IMR-90 (cell line): ENCODE measurements around the gene SLC38A11. TPM values are rescaled to one million over a fixed set of nuclear protein-coding genes. Genes with fewer than 3 reads are reported as not detected.

Experiments used
- ATAC-seq: fragments of 200-7000 bp; cut with Tn5 transposase; 2 replicates; pipeline ENCODE4 v1.9.1; 2020; ENCODE audit warnings: low read depth, mild to moderate bottlenecking, moderate library complexity
- BruUV-seq: library from RNA; stranded (reverse); fragments of 400-500 nt; replicated peaks from 2 replicates; lab custom pipeline; 2021; lab: Mats Ljungman, UMichigan
- CTCF ChIA-PET: fragments of 300-600 bp; formaldehyde crosslinking; extraction: SDS; loops from one replicate; lab custom pipeline; 2021; ENCODE audit warnings: antibody characterized with exemption; lab: Yijun Ruan, JAX
- POLR2A ChIA-PET: fragments of 300-600 bp; sonication (Branson Sonifier 250); formaldehyde crosslinking; loops from one replicate; lab custom pipeline; 2022; ENCODE audit warnings: antibody characterized with exemption; ENCODE audit not compliant: unreplicated experiment; lab: Charles Lee
- DNase-seq: peaks from one replicate; pipeline ENCODE4 v3.0.0; 2013
- H2AFZ ChIP-seq: replicated peaks from 2 replicates; pipeline ENCODE3; 2013; ENCODE audit warnings: low read length, mild to moderate bottlenecking; ENCODE audit not compliant: poor library complexity
- H2AK5ac ChIP-seq: 2 replicates; pipeline ENCODE4 v1.6.1; 2013; ENCODE audit warnings: low read depth, low read length, inconsistent platforms
- H2AK9ac ChIP-seq: replicated peaks from 2 replicates; pipeline ENCODE3; 2013; ENCODE audit warnings: mild to moderate bottlenecking, low read depth, low read length, moderate library complexity; ENCODE audit not compliant: poor library complexity
- H2BK120ac ChIP-seq: 2 replicates; pipeline ENCODE4 v1.6.1; 2013; ENCODE audit warnings: low read depth, low read length, inconsistent platforms
- H2BK15ac ChIP-seq: 3 replicates; pipeline ENCODE4 v1.6.1; 2013; ENCODE audit warnings: low read depth, low read length, inconsistent platforms
- H2BK20ac ChIP-seq: 2 replicates; pipeline ENCODE4 v1.6.1; 2013; ENCODE audit warnings: low read depth, mild to moderate bottlenecking, inconsistent platforms, low read length, moderate library complexity
- H2BK5ac ChIP-seq: 2 replicates; pipeline ENCODE4 v1.6.1; 2013; ENCODE audit warnings: mild to moderate bottlenecking, low read depth, low read length, inconsistent platforms; ENCODE audit not compliant: poor library complexity, severe bottlenecking
- H3K14ac ChIP-seq: replicated peaks from 2 replicates; pipeline ENCODE4 v1.6.1; 2013; ENCODE audit warnings: low read depth, low read length, inconsistent platforms
- H3K18ac ChIP-seq: 2 replicates; pipeline ENCODE4 v1.6.1; 2013; ENCODE audit warnings: low read depth, low read length, control low read depth
- H3K23ac ChIP-seq: 2 replicates; pipeline ENCODE4 v1.6.1; 2013; ENCODE audit warnings: low read depth, low read length, inconsistent platforms
- H3K27ac ChIP-seq: 2 replicates; pipeline ENCODE4 v1.5.1; 2013; ENCODE audit warnings: mild to moderate bottlenecking, control low read depth, low read length; ENCODE audit not compliant: insufficient read depth
- H3K27me3 ChIP-seq: 2 replicates; pipeline ENCODE4 v1.6.1; 2013; ENCODE audit warnings: low read length; ENCODE audit not compliant: control insufficient read depth, insufficient read depth
- H3K36me3 ChIP-seq: 2 replicates; pipeline ENCODE4 v1.6.1; 2013; ENCODE audit warnings: low read length, mixed read lengths; ENCODE audit not compliant: control insufficient read depth, insufficient read depth
- H3K4ac ChIP-seq: 2 replicates; pipeline ENCODE4 v1.6.1; 2013; ENCODE audit warnings: low read depth, low read length, inconsistent platforms
- H3K4me1 ChIP-seq: 2 replicates; pipeline ENCODE4 v1.6.1; 2013; ENCODE audit warnings: low read length, mixed read lengths; ENCODE audit not compliant: control insufficient read depth, insufficient read depth
- H3K4me2 ChIP-seq: 2 replicates; pipeline ENCODE4 v1.6.1; 2013; ENCODE audit warnings: low read depth, mild to moderate bottlenecking, control low read depth, low read length, moderate library complexity
- H3K4me3 ChIP-seq: 2 replicates; pipeline ENCODE4 v1.5.1; 2013; ENCODE audit warnings: low read depth, mild to moderate bottlenecking, control low read depth, low read length, moderate library complexity; ENCODE audit not compliant: insufficient read depth
- H3K56ac ChIP-seq: 2 replicates; pipeline ENCODE4 v1.6.1; 2013; ENCODE audit warnings: low read length, inconsistent platforms; ENCODE audit not compliant: insufficient read depth; ENCODE audit errors: extremely low read depth
- H3K79me1 ChIP-seq, 2 experiments: 2 replicates each; pipeline ENCODE4 v1.6.1; 2013; ENCODE audit warnings: low read length in 2 of 2, inconsistent platforms in 1 of 2, low read depth in 1 of 2
- H3K9ac ChIP-seq: 2 replicates; pipeline ENCODE4 v1.6.1; 2013; ENCODE audit warnings: low read depth, low read length, control low read depth
- H3K9me1 ChIP-seq: 2 replicates; pipeline ENCODE4 v1.6.1; 2013; ENCODE audit warnings: low read length, inconsistent platforms; ENCODE audit not compliant: insufficient read depth
- H3K9me3 ChIP-seq: 2 replicates; pipeline ENCODE4 v1.6.1; 2013; ENCODE audit warnings: low read length; ENCODE audit not compliant: control insufficient read depth, insufficient read depth
- H4K20me1 ChIP-seq: 2 replicates; pipeline ENCODE4 v1.6.1; 2013; ENCODE audit warnings: low read length, inconsistent platforms; ENCODE audit not compliant: insufficient read depth
- H4K5ac ChIP-seq: 2 replicates; pipeline ENCODE4 v1.6.1; 2013; ENCODE audit warnings: mild to moderate bottlenecking, low read depth, low read length, control low read depth
- H4K8ac ChIP-seq, 2 experiments: 2 replicates each; pipeline ENCODE4 v1.6.1; 2013; ENCODE audit warnings: low read depth in 2 of 2, low read length in 2 of 2, control low read depth in 1 of 2, inconsistent platforms in 1 of 2
- H4K91ac ChIP-seq: 2 replicates; pipeline ENCODE4 v1.6.1; 2013; ENCODE audit warnings: low read depth, low read length, inconsistent platforms; ENCODE audit not compliant: insufficient read depth
- BHLHE40 ChIP-seq: fragments of 150-350 bp; IDR thresholded peaks from 2 replicates; pipeline ENCODE4 v1.6.1; 2016; ENCODE audit warnings: mild to moderate bottlenecking, low read depth, low read length
- CEBPB ChIP-seq: IDR thresholded peaks from 2 replicates; pipeline ENCODE4 v1.6.1; 2012; ENCODE audit warnings: low read depth, low read length, improper control_type of control experiment
- CHD1 ChIP-seq: IDR thresholded peaks from 2 replicates; pipeline ENCODE4 v1.6.1; 2012; ENCODE audit warnings: low read depth, low read length, improper control_type of control experiment
- CTCF ChIP-seq: conservative IDR thresholded peaks from 2 replicates; pipeline ENCODE4 v1.5.1; 2012; ENCODE audit warnings: mild to moderate bottlenecking, low read depth, low read length, improper control_type of control experiment
- MAFK ChIP-seq: IDR thresholded peaks from 2 replicates; pipeline ENCODE4 v1.6.1; 2012; ENCODE audit warnings: low read depth, low read length, improper control_type of control experiment
- MXI1 ChIP-seq: IDR thresholded peaks from 2 replicates; pipeline ENCODE4 v1.6.1; 2012; ENCODE audit warnings: low read depth, mild to moderate bottlenecking, low read length, moderate library complexity, borderline replicate concordance
- RCOR1 ChIP-seq: IDR thresholded peaks from 2 replicates; pipeline ENCODE4 v1.6.1; 2012; ENCODE audit warnings: mild to moderate bottlenecking, low read length, improper control_type of control experiment; ENCODE audit not compliant: insufficient replicate concordance
- SMC3 ChIP-seq: fragments of 150-350 bp; IDR thresholded peaks from 2 replicates; pipeline ENCODE4 v1.6.1; 2016; ENCODE audit warnings: low read depth, mild to moderate bottlenecking, antibody characterized with exemption, low read length, moderate library complexity
- USF2 ChIP-seq: fragments of 150-350 bp; IDR thresholded peaks from 2 replicates; pipeline ENCODE4 v1.6.1; 2017; ENCODE audit warnings: mild to moderate bottlenecking, antibody characterized with exemption, low read length, low read depth
- WGBS, 2 experiments: methylation state at CpG; one replicate each; pipeline versions ENCODE4 v1.1.5 to v1.1.7; 2013; ENCODE audit warnings: missing lambda C conversion rate in 2 of 2; ENCODE audit not compliant: insufficient read length in 1 of 2; ENCODE audit errors: extremely low coverage in 2 of 2; 5-methylcytosine and 5-hydroxymethylcytosine counted together
- dilution Hi-C: fragments of 300-500 bp; cut with HindIII; formaldehyde crosslinking; loops from one replicate; pipeline ENCODE4 v1.14.3; 2018; ENCODE audit warnings: low sequenced_read_pairs; ENCODE audit not compliant: unreplicated experiment
- in situ Hi-C: fragments of 300-500 bp; cut with MboI; formaldehyde crosslinking; loops from 3 replicates; pipeline ENCODE4 v1.14.3; 2019; ENCODE audit warnings: low sequenced_read_pairs, inconsistent platforms, mixed read lengths
- intact Hi-C: fragments of 100-400 bp; cut with micrococcal nuclease; formaldehyde crosslinking; loops from 2 replicates; pipeline ENCODE4 v1.10.0; 2022
- polyA plus RNA-seq, 3 experiments: library from polyadenylated mRNA; depleted of rRNA; stranded (reverse); fragments of >200 nt; gene quantifications; 2 replicates each; pipeline ENCODE4 v1.2.3, GENCODE V29; 2012; ENCODE audit warnings: low replicate concordance in 1 of 3
- total RNA-seq: library from RNA; depleted of rRNA; stranded (reverse); fragments of >200 nt; gene quantifications from 2 replicates; pipeline ENCODE4 v1.2.3, GENCODE V29; 2012

Gene SLC38A11
- total and polyA plus RNA-seq, 2 of the 4 experiments (the other 2 are of a cell fraction), result 0.18 to 0.21 TPM

GRCh38 chr2:164969909-164970690, 14.8 kb upstream of the SLC38A11 start:
- H3K9ac ChIP-seq, result no peak overlapping the region
- H3K9me1 ChIP-seq, result no peaks in the 10 kb centered on the region
- H3K9me3 ChIP-seq, result peaks cover 3% of the 10 kb centered on the region; the same call in 1 of the 2 replicates
- in situ Hi-C loops, result no loop called here
- no peak overlapping the region for H2BK15ac ChIP-seq
- dilution Hi-C loops, result no loop called here
- no peak overlapping the region for H3K27ac ChIP-seq
- no peak overlapping the region for H2BK5ac ChIP-seq
- DNase-seq, result no peak
- no peak overlapping the region for H2AFZ ChIP-seq
- no peak overlapping the region for H2BK120ac ChIP-seq
- no peak overlapping the region for H4K5ac ChIP-seq
- H2BK20ac ChIP-seq, result no peak overlapping the region
- H3K18ac ChIP-seq, result no peak overlapping the region
- H3K27me3 ChIP-seq, result no peaks in the 10 kb centered on the region
- H4K91ac ChIP-seq, result no peak overlapping the region
- H3K4me1 ChIP-seq, result peaks cover 6% of the 10 kb centered on the region; the same call in 1 of the 2 replicates
- ChIA-PET POLR2A (no interaction called here), CTCF (interaction anchor here (0.6 to 1.2 kb wide), 2 partner anchors 30 to 655 kb away, joined by 4 read pairs; no protein-coding TSS in a partner anchor)
- no peaks in the 10 kb centered on the region for H4K20me1 ChIP-seq
- no peak overlapping the region for H3K4me3 ChIP-seq
- no peak overlapping the region for H2AK9ac ChIP-seq
- TF ChIP-seq MXI1, result no peak
- no peak for TF ChIP-seq RCOR1
- no peak for TF ChIP-seq SMC3
- TF ChIP-seq CTCF, result no peak
- no peak for TF ChIP-seq CHD1
- TF ChIP-seq BHLHE40, result no peak
- TF ChIP-seq MAFK, result no peak
- no peak for TF ChIP-seq CEBPB
- no peak for TF ChIP-seq USF2
- H2AK5ac ChIP-seq, result no peak overlapping the region
- H3K4ac ChIP-seq, result no peak overlapping the region
- H3K14ac ChIP-seq, result no peak overlapping the region
- H3K23ac ChIP-seq, result no peak overlapping the region
- H4K8ac ChIP-seq, result no peak overlapping the region
- no peaks in the 10 kb centered on the region for H3K79me1 ChIP-seq
- ATAC-seq, result no peak
- BruUV-seq, result no TSS peak
- no peak overlapping the region for H3K4me2 ChIP-seq
- no peak overlapping the region for H3K56ac ChIP-seq
- intact Hi-C loops, result no loop called here
- no CpG with 5 or more reads among the region's 2 CpGs for WGBS, 2 experiments
- no peaks in the 10 kb centered on the region for H3K36me3 ChIP-seq
